Measurements from ENCODE around the gene DLGAP4.
"Not testable (repeated sequence)": the region's sequence is repeated elsewhere in the genome, so short reads cannot be mapped to it uniquely, and the experiment has no call there.

DLGAP4 gene

DNA sequence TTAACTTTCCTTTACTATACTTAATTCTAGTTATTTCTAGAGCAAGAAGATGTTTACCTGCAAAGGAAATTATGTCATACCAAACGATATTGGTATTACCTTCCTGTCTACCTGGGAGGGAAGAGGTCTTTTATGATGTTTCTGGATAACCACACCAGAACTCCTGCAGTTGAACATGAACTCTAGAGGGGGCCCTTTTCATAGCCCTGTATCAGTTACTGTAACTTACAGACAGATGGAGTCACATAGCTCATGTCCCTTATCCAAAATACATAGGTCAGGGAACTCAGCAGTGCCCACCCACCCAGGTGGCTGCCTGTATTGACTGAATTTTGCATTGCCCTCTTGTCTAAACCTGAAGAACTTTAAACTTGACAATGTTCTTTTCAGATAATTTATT is 200.1 kb downstream of the DLGAP4 start:
- Mint-ChIP-seq H3K4me1 (no peaks in the 10 kb centered on the region), H3K27ac (no peak overlapping the region), H3K36me3 (ENCODE audit: low read depth) (peaks cover 69% of the 10 kb centered on the region), H3K27me3 (ENCODE audit: low read depth, poor library complexity) (no peaks in the 10 kb centered on the region), H3K9me3 (no peaks in the 10 kb centered on the region), H3K4me3 (no peak overlapping the region)
- TF ChIP-seq, protein P1, sequence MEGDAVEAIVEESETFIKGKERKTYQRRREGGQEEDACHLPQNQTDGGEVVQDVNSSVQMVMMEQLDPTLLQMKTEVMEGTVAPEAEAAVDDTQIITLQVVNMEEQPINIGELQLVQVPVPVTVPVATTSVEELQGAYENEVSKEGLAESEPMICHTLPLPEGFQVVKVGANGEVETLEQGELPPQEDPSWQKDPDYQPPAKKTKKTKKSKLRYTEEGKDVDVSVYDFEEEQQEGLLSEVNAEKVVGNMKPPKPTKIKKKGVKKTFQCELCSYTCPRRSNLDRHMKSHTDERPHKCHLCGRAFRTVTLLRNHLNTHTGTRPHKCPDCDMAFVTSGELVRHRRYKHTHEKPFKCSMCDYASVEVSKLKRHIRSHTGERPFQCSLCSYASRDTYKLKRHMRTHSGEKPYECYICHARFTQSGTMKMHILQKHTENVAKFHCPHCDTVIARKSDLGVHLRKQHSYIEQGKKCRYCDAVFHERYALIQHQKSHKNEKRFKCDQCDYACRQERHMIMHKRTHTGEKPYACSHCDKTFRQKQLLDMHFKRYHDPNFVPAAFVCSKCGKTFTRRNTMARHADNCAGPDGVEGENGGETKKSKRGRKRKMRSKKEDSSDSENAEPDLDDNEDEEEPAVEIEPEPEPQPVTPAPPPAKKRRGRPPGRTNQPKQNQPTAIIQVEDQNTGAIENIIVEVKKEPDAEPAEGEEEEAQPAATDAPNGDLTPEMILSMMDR (IDR thresholded peaks at IDR 0.05), result no peak
- no peak for DNase-seq

DNA sequence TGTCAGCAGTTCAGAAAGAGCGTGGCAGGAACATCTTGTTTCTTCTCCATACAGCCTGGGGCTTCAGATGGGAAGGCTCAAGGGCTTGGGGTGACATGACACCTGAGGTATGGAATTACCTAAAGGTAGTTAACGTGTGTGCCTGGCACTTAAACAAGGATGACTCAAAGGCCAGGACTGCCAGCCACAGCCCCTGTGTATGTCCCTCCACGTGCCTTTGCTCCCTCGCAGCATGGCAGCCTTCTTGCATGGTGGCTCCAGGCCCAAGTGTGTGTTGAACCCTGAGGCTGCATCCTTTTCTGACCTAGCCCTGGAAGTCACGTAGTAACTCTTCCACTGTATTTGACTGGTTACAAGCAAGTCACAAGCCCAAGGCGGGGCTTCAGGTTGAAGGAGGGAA is 201.6 kb downstream of the DLGAP4 start:
- Mint-ChIP-seq H3K4me3 (no peak overlapping the region), H3K4me1 (no peaks in the 10 kb centered on the region), H3K27me3 (ENCODE audit: low read depth, poor library complexity) (no peaks in the 10 kb centered on the region), H3K36me3 (ENCODE audit: low read depth) (peaks cover 73% of the 10 kb centered on the region), H3K27ac (peak overlapping the region; percentile 47), H3K9me3 (peaks cover 5% of the 10 kb centered on the region)
- no peak for DNase-seq
- TF ChIP-seq, protein P1 (IDR thresholded peaks at IDR 0.05), result no peak

DNA sequence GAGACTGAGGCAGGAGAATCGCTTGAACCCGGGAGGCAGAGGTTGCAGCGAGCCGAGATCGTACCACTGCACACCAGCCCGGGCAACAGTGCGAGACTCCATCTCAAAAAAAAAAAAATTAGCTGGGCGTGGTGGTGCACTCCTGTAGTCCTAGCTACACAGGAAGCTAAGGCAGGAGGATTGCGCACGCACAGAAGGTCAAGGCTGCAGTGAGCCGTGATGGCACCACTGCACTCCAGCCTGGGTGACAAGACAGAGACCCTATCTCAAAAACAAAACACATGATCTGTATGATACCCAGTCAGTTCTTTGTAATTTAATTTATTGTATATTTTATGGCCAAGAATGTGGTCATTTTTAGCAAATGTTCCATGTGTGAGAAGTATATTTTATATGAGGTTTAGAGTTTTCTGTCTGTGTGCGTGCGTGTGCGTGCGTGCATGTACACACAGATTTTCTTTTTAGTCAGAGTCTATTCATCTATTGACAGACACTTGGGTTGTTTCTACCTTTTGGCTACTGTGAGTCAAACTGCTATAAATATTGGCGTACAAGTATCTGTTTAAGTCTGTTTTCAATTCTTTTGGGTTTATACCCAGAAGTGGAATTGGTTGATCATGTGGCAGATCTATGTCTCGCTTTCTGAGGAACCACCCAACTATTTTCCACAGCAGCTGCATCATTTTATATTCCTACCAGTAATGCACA is 213.0 kb downstream of the DLGAP4 start:
- Mint-ChIP-seq H3K27me3 (ENCODE audit: low read depth, poor library complexity) (no peaks in the 10 kb centered on the region), H3K36me3 (ENCODE audit: low read depth) (peaks cover 69% of the 10 kb centered on the region), H3K9me3 (no peaks in the 10 kb centered on the region), H3K4me3 (no peak overlapping the region), H3K4me1 (peaks cover 21% of the 10 kb centered on the region), H3K27ac (peak overlapping the region; percentile 3)
- TF ChIP-seq, protein P1 (IDR thresholded peaks at IDR 0.05), result no peak
- no peak for DNase-seq

DNA sequence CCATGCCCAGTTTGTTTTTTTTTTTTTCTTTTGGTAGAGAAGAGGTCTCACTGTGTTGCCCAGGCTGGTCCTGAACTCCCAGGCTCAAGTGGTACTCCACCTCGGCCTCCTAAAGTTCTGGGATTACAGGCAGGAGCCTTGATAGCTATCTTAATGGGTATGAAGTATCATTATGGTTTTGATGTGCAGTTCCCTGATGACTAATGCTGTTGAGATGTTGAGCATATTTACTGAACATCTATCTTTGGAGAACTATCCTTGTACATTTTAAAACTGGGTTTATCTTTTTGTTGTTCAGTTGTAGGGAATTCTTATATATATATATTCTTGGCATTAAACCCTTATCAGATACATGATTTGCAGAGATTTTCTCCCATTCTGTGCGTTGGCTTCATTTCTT is 213.8 kb downstream of the DLGAP4 start:
- Mint-ChIP-seq H3K36me3 (ENCODE audit: low read depth) (peaks cover 64% of the 10 kb centered on the region), H3K27me3 (ENCODE audit: low read depth, poor library complexity) (no peaks in the 10 kb centered on the region), H3K4me3 (no peak overlapping the region), H3K27ac (peak overlapping the region; percentile 71), H3K4me1 (peaks cover 21% of the 10 kb centered on the region), H3K9me3 (no peaks in the 10 kb centered on the region)
- no peak for DNase-seq
- TF ChIP-seq, protein P1 (IDR thresholded peaks at IDR 0.05), result no peak

DNA sequence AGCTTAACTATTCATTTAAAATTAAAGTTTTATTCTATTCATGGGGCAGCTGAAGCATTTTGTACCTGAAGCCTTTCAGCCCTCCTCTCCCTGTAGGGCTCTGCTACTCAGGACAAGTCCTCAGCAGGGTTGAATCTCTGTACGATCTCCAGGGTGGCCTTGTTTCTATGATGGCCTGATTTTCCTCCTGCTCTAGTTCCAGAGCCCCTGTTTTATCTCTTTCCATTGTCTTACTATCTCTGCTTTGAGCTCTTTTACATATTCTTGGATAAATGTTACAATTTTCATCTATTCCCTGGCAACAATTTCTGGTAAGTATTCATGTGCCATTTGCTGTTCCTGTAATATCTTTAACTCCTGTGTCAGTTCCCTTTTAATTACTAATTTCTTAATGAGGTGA is 215.4 kb downstream of the DLGAP4 start:
- Mint-ChIP-seq H3K36me3 (ENCODE audit: low read depth) (peaks cover 57% of the 10 kb centered on the region), H3K27ac (peak overlapping the region; percentile 36), H3K27me3 (ENCODE audit: low read depth, poor library complexity) (no peaks in the 10 kb centered on the region), H3K4me3 (no peak overlapping the region), H3K4me1 (peaks cover 25% of the 10 kb centered on the region), H3K9me3 (no peaks in the 10 kb centered on the region)
- no peak for DNase-seq
- TF ChIP-seq, protein P1 (IDR thresholded peaks at IDR 0.05), result no peak

DNA sequence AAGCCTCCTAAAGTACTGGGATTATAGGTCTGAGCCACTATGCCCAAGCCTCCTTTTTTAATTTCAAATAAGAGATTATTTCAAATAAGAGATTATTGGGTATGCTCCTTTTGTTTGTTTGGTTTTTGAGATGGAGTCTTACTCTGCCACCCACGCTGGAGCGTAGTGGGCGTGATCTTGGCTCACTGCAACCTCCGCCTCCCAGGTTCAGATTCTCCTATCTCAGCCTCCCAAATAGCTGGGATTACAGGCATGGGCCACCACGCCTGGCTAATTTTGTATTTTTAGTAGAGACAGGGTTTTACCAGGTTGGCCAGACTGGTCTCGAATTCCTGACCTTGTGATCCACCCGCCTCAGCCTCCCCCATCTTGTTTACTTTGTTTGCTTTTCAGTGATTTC is 216.3 kb downstream of the DLGAP4 start:
- not testable (repeated sequence) for DNase-seq; H3K4me3 Mint-ChIP-seq; H3K27me3 Mint-ChIP-seq (ENCODE audit: low read depth, poor library complexity); H3K9me3 Mint-ChIP-seq
- H3K27ac Mint-ChIP-seq, result peak overlapping the region; percentile 36
- peaks cover 65% of the 10 kb centered on the region for H3K36me3 Mint-ChIP-seq (ENCODE audit: low read depth)
- H3K4me1 Mint-ChIP-seq, result peaks cover 34% of the 10 kb centered on the region
